Measurements from ENCODE around the gene SON. TPM values are rescaled to one million over a fixed set of nuclear protein-coding genes. Genes with fewer than 3 reads are reported as not detected.

Gene SON
- total RNA-seq, 1 experiment from 2014 or later: 328 TPM

DNA sequence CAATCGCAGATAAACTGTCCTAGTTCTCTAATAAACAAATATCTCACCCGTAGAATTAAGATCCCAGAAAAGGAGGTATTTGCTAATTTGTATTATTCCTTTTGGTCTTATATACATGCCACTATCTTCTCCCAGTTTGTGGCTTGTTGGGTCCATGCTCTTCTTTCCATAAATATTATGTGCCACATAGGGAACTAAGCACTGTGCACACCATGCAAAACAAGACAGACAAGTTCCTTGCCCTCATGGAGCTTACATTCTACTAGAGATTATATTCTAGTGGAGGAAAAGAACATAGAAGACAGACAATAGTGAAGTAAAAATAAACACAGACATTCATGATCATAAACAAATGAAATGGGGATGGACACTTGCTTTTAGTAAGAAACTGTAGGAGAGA is 5.6 kb upstream of the SON start:
- POLR2A ChIA-PET (ENCODE audit: low non-redundant PET): no interaction called here
- Histone ChIP-seq H3K27ac (ENCODE audit: low read depth, low read length, poor library complexity, severe bottlenecking) (no peak overlapping the region), H3K9me3 (ENCODE audit: low read depth, low read length, poor library complexity, severe bottlenecking) (no peaks in the 10 kb centered on the region), H3K27me3 (replicated peaks; ENCODE audit: insufficient read depth, low read depth, low read length, poor library complexity) (no peaks in the 10 kb centered on the region), H3K4me1 (ENCODE audit: insufficient read depth, low read length, poor library complexity, severe bottlenecking) (peaks cover 11% of the 10 kb centered on the region), H3K4me3 (ENCODE audit: low read depth, low read length, poor library complexity, severe bottlenecking) (no peak overlapping the region), H3K36me3 (ENCODE audit: insufficient read depth, low read length, poor library complexity, severe bottlenecking) (peaks cover 78% of the 10 kb centered on the region)
- DNase-seq (ENCODE audit: low spot score): no peak
- CTCF ChIA-PET: no interaction called here
- BruUV-seq (replicated peaks): no TSS peak
- intact Hi-C loops (cut with micrococcal nuclease; ENCODE audit: unreplicated experiment): no loop called here
- no peak for TF ChIP-seq EZH2 (IDR thresholded peaks at IDR 0.05; ENCODE audit: borderline replicate concordance, low read depth, low read length, poor library complexity, severe bottlenecking)
- no peak for TF ChIP-seq CTCF (conservative IDR thresholded peaks at IDR 0.05; ENCODE audit: low read depth, low read length)

DNA sequence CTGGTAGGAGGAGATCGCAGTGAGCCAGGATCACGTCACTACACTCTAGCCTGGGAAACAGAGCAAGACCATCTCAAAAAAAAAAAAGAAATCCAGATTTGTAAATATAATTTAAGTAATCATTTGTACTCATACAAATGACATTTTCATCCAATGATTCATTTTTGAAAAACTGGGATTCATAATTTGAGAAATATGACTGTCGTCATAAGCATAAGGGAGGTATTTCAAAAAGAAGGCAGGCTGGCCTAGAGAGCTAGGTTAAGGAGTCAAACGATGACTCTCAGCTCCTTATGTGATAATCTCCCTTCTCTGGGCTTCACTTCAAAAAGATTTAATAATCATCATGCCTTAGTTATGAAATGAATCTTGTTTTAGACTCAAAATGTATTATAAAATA is 3.2 kb upstream of the SON start:
- no peak overlapping the region for H3K27ac ChIP-seq (ENCODE audit: low read depth, low read length, poor library complexity, severe bottlenecking)
- ChIA-PET POLR2A (ENCODE audit: low non-redundant PET) (no interaction called here), CTCF (no interaction called here)
- peak overlapping the region; percentile 59 for H3K4me3 ChIP-seq (ENCODE audit: low read depth, low read length, poor library complexity, severe bottlenecking)
- intact Hi-C loops (cut with micrococcal nuclease; ENCODE audit: unreplicated experiment): loop anchor here (5.0 kb wide), 1 partner anchor 48 kb away; the partner anchor contains the start of gene DONSON
- TF ChIP-seq CTCF (conservative IDR thresholded peaks at IDR 0.05; ENCODE audit: low read depth, low read length): no peak
- TF ChIP-seq EZH2 (IDR thresholded peaks at IDR 0.05; ENCODE audit: borderline replicate concordance, low read depth, low read length, poor library complexity, severe bottlenecking): no peak
- H3K36me3 ChIP-seq (ENCODE audit: insufficient read depth, low read length, poor library complexity, severe bottlenecking): peaks cover 55% of the 10 kb centered on the region
- no TSS peak for BruUV-seq (replicated peaks)
- H3K9me3 ChIP-seq (ENCODE audit: low read depth, low read length, poor library complexity, severe bottlenecking): no peaks in the 10 kb centered on the region
- no peaks in the 10 kb centered on the region for H3K27me3 ChIP-seq (replicated peaks; ENCODE audit: insufficient read depth, low read depth, low read length, poor library complexity)
- no peak for DNase-seq (ENCODE audit: low spot score)
- H3K4me1 ChIP-seq (ENCODE audit: insufficient read depth, low read length, poor library complexity, severe bottlenecking): peaks cover 11% of the 10 kb centered on the region

GRCh38 chr21:33540711-33541104 is 2.1 kb upstream of the SON start:
- H3K4me3 ChIP-seq (ENCODE audit: low read depth, low read length, poor library complexity, severe bottlenecking): peak overlapping the region; percentile 59
- CTCF ChIA-PET: no interaction called here
- no peak for DNase-seq (ENCODE audit: low spot score)
- H3K36me3 ChIP-seq (ENCODE audit: insufficient read depth, low read length, poor library complexity, severe bottlenecking): peaks cover 46% of the 10 kb centered on the region
- POLR2A ChIA-PET (ENCODE audit: low non-redundant PET): no interaction called here
- no peaks in the 10 kb centered on the region for H3K27me3 ChIP-seq (replicated peaks; ENCODE audit: insufficient read depth, low read depth, low read length, poor library complexity)
- no peak for TF ChIP-seq EZH2 (IDR thresholded peaks at IDR 0.05; ENCODE audit: borderline replicate concordance, low read depth, low read length, poor library complexity, severe bottlenecking)
- no peak for TF ChIP-seq CTCF (conservative IDR thresholded peaks at IDR 0.05; ENCODE audit: low read depth, low read length)
- peaks cover 20% of the 10 kb centered on the region for H3K4me1 ChIP-seq (ENCODE audit: insufficient read depth, low read length, poor library complexity, severe bottlenecking)
- no peaks in the 10 kb centered on the region for H3K9me3 ChIP-seq (ENCODE audit: low read depth, low read length, poor library complexity, severe bottlenecking)
- intact Hi-C loops (cut with micrococcal nuclease; ENCODE audit: unreplicated experiment): loop anchor here (5.0 kb wide), 1 partner anchor 47 kb away; the partner anchor contains the start of gene DONSON
- H3K27ac ChIP-seq (ENCODE audit: low read depth, low read length, poor library complexity, severe bottlenecking): no peak overlapping the region
- no TSS peak for BruUV-seq (replicated peaks)
